ENCODE results near the gene LIN52.

Gene LIN52

DNA sequence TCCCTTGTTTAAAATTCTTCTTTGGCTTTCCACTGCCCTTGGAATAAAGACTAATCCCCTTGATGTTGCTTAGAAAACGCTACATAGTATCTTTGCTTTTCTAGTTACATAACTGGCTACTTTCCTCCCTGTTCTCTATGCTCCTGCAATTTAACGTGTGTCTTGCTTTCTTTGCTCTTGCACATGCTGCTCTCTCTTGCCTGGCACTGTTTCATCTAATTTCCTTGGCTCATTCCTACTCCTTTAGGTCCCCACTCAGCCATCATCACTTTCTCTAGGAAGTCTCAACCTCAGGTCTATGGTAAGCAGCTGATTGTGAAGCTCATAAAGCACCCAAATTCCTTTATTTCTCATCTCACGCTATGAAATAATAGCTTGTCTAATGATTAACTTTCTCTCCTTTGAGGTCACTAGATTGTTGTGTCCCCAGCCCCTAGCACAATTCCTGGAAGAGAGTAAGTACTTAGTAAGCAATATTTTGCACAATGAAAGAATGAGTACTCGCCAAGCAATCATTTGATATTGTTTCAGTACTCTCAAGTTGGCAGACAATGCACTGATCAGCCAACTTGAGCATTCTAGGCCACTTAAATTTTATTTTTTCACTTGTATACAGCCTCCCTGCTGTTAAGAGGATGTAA, 3.8 kb upstream of the LIN52 start:
- in situ Hi-C loops (cut with MboI; ENCODE audit: low pct_unique_long_range_greater_than_20kb, low sequenced_read_pairs, unreplicated experiment): no loop called here
- DNase-seq (ENCODE audit: low spot score): no peak
- TF ChIP-seq, protein P1, sequence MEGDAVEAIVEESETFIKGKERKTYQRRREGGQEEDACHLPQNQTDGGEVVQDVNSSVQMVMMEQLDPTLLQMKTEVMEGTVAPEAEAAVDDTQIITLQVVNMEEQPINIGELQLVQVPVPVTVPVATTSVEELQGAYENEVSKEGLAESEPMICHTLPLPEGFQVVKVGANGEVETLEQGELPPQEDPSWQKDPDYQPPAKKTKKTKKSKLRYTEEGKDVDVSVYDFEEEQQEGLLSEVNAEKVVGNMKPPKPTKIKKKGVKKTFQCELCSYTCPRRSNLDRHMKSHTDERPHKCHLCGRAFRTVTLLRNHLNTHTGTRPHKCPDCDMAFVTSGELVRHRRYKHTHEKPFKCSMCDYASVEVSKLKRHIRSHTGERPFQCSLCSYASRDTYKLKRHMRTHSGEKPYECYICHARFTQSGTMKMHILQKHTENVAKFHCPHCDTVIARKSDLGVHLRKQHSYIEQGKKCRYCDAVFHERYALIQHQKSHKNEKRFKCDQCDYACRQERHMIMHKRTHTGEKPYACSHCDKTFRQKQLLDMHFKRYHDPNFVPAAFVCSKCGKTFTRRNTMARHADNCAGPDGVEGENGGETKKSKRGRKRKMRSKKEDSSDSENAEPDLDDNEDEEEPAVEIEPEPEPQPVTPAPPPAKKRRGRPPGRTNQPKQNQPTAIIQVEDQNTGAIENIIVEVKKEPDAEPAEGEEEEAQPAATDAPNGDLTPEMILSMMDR (IDR thresholded peaks at IDR 0.05; ENCODE audit: extremely low read depth, insufficient read depth, missing control alignments): no peak

DNA sequence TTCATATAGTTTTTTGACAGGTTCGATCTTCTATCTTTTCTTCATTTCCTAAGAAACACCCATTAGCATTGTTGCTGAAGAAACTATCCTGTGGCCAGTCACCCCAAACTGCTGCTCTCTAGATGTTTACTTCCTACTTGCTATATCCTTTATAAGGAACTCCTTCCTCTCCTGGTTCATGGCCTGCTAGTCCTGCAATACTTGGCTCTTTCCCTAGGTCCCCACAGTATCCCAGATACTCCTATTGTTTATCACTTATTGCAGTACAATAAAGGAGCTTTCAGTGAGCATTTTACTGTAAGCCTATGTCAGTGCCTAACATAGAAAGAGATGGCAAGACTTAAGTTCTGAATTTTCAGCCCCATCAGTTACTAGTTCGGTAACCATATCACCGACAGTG, 3.3 kb upstream of the LIN52 start:
- TF ChIP-seq, protein P1 (IDR thresholded peaks at IDR 0.05; ENCODE audit: extremely low read depth, insufficient read depth, missing control alignments): no peak
- in situ Hi-C loops (cut with MboI; ENCODE audit: low pct_unique_long_range_greater_than_20kb, low sequenced_read_pairs, unreplicated experiment): no loop called here

DNA sequence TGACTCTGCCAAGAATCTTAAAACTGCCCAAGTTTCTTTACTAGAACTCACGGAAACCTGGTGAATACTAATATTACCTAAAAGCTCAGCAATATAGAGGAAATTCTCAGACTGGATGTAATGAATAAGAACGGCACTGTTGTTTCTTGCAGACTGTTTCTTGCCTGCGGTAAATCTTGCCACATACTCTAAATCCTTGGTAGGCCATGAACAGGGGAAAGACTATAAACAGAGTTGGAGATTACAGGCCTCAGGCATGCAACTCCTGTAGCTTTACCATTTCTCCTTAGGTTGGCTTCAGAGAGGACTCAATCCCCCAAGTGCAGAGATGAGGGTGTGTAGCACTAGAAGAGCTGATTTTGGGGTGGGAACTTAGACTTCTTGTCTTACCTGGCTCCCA, 1.6 kb upstream of the LIN52 start:
- TF ChIP-seq, protein P1 (IDR thresholded peaks at IDR 0.05; ENCODE audit: extremely low read depth, insufficient read depth, missing control alignments): no peak
- in situ Hi-C loops (cut with MboI; ENCODE audit: low pct_unique_long_range_greater_than_20kb, low sequenced_read_pairs, unreplicated experiment): no loop called here
- DNase-seq (ENCODE audit: low spot score): no peak

More for the DNA sequence above, 3.3 kb upstream of the LIN52 start:
- DNase-seq (ENCODE audit: low spot score): no peak

DNA sequence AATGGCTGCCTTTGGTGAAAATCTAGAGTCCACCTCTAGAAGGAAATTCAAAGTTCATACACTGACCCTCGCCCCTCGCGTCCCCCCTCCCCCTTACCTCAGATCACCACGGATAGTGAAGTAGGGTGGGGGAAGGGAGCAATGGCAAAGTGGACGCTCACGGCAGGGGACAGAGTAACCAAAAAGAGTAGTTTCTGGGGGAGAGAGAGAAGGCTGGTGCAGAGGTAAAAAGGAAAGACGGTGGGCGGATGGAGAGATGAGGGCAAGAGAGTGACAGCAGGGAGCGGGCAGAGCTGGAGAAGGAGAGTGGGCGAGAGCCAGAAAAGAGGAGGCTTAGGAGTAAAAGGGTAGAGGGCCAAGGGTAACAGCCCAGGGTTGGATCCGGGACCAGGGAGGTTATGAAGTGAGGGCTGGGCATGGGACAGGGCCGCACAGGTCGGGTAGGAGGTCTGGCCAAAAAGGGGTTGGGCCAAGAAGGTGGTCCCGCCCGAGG, 926 bp upstream of the LIN52 start:
- TF ChIP-seq, protein P1 (IDR thresholded peaks at IDR 0.05; ENCODE audit: extremely low read depth, insufficient read depth, missing control alignments): no peak
- in situ Hi-C loops (cut with MboI; ENCODE audit: low pct_unique_long_range_greater_than_20kb, low sequenced_read_pairs, unreplicated experiment): no loop called here
- no peak for DNase-seq (ENCODE audit: low spot score)

DNA sequence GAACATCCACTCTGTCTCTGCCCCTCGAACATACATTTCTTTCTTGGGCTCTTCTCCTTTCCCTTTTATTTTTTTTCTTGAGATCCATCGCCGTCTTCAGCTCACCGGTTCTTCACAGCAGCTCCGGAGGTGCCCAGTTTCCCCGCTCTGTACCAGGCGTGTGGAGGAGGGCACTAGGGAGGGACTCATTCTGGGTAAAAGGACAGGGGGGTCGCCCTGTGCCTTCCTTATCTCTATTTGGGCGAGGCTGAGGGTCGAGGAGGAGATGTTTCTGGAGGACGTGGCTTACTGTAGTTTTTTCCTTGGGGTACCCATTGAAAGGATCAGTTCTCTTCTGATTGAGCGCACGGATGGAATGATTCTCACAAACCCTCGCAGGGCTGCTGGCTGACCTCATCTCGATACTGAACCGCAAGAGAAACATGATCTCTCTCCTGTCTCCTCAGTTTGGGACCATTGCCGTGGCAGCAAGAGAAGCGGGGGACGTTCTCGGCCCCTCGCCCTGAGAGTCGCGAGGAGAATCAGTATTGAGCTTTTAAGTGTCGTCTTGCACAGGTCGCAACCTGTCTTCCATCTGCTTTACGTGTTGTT, 386 bp downstream of the LIN52 start:
- in situ Hi-C loops (cut with MboI; ENCODE audit: low pct_unique_long_range_greater_than_20kb, low sequenced_read_pairs, unreplicated experiment): no loop called here
- TF ChIP-seq, protein P1 (IDR thresholded peaks at IDR 0.05; ENCODE audit: extremely low read depth, insufficient read depth, missing control alignments): no peak
- peak; percentile 26 for DNase-seq (ENCODE audit: low spot score)

DNA sequence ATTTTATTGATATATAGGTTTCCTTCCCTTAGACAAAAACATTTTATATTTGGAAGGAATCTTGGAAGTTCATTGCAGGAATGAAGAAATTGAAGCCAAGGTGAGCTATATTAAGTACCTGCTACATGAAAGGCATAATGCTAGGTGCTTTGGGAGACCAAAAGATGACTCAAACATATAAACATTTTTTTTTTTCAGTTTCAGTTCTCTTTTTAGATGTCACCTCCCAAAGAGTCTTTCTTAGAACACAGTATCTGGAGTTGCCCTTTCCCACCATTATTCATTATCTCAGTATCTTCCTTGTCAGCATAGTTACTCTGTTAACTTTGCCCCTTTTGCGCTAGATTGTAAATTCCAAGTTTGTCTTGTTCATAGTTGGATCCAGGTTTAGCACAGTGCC, 1.1 kb downstream of the LIN52 start:
- DNase-seq (ENCODE audit: low spot score): peak; percentile 54
- TF ChIP-seq, protein P1 (IDR thresholded peaks at IDR 0.05; ENCODE audit: extremely low read depth, insufficient read depth, missing control alignments): no peak
- in situ Hi-C loops (cut with MboI; ENCODE audit: low pct_unique_long_range_greater_than_20kb, low sequenced_read_pairs, unreplicated experiment): no loop called here
